SJSA1 (cell line): ENCODE data around the gene HOXB13. TPM values are rescaled to one million over a fixed set of nuclear protein-coding genes. Genes with fewer than 3 reads are reported as not detected.

ENCODE experiments used
- DNase-seq, 2 experiments: peaks; one replicate each; pipeline ENCODE4 v3.0.0-alpha.2; 2015 to 2020; ENCODE audit warnings: low spot score in 2 of 2, low read depth in 1 of 2
- H3K27ac ChIP-seq: fragments of 250-450 bp; sonication (Bioruptor Pico); 2 replicates; pipeline ENCODE4 v1.5.1; 2020; ENCODE audit warnings: mild to moderate bottlenecking, moderate library complexity
- H3K27me3 ChIP-seq: fragments of 250-450 bp; sonication (Bioruptor Pico); replicated peaks from 2 replicates; pipeline ENCODE4 v1.5.1; 2020; ENCODE audit warnings: mild to moderate bottlenecking, moderate library complexity
- H3K36me3 ChIP-seq: fragments of 250-450 bp; sonication (Bioruptor Pico); 2 replicates; pipeline ENCODE4 v1.5.1; 2020; ENCODE audit warnings: mild to moderate bottlenecking
- H3K4me1 ChIP-seq: fragments of 250-450 bp; sonication (Bioruptor Pico); replicated peaks from 2 replicates; pipeline ENCODE4 v1.6.1; 2021; ENCODE audit warnings: mild to moderate bottlenecking
- H3K4me3 ChIP-seq: fragments of 250-450 bp; sonication (Bioruptor Pico); 2 replicates; pipeline ENCODE4 v1.5.1; 2020; ENCODE audit warnings: mild to moderate bottlenecking
- H3K9me3 ChIP-seq: fragments of 250-450 bp; sonication (Bioruptor Pico); replicated peaks from 2 replicates; pipeline ENCODE4 v1.5.1; 2020; ENCODE audit warnings: mild to moderate bottlenecking
- total RNA-seq: library from RNA; depleted of rRNA; stranded (reverse); fragments of >200 nt; shearing (Covaris generic); gene quantifications from 2 replicates; pipeline ENCODE4 v1.2.3, GENCODE V29; 2014

HOXB13 gene
- total RNA-seq, 1 experiment from 2014 or later = not detected

DNA sequence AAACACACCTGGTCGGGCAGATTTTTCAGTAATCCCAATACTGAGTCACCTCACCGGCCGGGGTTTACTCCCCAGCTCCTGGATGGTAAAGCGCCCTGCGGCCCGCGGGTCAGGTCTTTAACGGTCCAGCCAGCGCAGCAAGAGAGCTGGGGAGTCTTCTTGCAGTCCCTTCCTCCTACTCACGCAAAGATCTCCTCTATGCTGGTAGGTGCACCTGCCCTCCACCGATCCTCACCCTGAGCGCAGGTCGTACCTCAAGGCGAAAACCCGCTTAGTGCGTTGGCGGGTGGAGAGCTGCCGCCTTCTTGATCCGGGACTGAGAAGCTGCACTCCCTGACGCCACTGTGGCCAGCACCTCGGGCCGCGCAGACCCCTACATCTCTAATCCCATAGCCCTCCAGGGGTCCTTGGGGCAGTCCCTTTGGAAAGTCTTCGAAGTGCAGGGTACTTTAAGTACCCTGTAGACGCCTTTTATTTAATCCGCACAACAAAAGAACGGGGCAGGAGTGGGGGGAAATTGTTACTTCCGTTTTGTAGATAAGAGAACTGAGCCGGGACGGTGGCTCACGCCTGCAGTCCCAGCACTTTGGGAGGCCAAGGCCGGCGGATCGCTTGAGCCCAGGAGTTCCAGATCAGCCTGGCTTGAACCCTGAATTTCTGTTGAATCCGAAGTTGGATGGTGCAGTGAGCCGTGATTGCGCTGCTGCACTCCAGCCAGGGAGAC is 10.4 kb upstream of the HOXB13 start:
- no peak for DNase-seq
- H3K27me3 ChIP-seq = peaks cover 95% of the 10 kb centered on the region
- no peaks in the 10 kb centered on the region for H3K36me3 ChIP-seq
- no peak overlapping the region for H3K4me3 ChIP-seq
- no peaks in the 10 kb centered on the region for H3K9me3 ChIP-seq
- no peak overlapping the region for H3K27ac ChIP-seq
- H3K4me1 ChIP-seq = no peaks in the 10 kb centered on the region; the same call in 1 of the 2 replicates

DNA sequence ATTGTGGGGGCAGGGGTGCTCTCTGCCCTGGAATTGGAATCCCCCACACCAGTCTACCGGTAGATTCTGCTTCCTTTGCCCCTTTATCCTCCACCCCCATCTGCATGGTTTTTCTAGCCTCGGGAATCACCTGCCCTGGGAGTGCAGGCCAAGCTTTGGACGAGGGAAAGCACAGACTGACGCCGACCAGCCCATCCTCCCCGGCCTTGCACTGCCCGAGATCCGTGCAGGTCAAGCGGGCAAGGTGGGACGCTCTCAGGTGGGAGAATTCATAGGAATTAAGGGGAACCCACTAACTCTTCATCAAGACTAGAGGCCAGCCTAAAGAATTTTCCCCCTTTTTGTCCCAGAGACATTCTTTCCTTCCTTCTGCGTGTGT is 9.9 kb upstream of the HOXB13 start:
- no peak for DNase-seq
- H3K4me1 ChIP-seq = no peaks in the 10 kb centered on the region; the same call in 1 of the 2 replicates
- no peak overlapping the region for H3K4me3 ChIP-seq
- peaks cover 95% of the 10 kb centered on the region for H3K27me3 ChIP-seq
- H3K27ac ChIP-seq = no peak overlapping the region
- H3K36me3 ChIP-seq = no peaks in the 10 kb centered on the region
- H3K9me3 ChIP-seq = no peaks in the 10 kb centered on the region

DNA sequence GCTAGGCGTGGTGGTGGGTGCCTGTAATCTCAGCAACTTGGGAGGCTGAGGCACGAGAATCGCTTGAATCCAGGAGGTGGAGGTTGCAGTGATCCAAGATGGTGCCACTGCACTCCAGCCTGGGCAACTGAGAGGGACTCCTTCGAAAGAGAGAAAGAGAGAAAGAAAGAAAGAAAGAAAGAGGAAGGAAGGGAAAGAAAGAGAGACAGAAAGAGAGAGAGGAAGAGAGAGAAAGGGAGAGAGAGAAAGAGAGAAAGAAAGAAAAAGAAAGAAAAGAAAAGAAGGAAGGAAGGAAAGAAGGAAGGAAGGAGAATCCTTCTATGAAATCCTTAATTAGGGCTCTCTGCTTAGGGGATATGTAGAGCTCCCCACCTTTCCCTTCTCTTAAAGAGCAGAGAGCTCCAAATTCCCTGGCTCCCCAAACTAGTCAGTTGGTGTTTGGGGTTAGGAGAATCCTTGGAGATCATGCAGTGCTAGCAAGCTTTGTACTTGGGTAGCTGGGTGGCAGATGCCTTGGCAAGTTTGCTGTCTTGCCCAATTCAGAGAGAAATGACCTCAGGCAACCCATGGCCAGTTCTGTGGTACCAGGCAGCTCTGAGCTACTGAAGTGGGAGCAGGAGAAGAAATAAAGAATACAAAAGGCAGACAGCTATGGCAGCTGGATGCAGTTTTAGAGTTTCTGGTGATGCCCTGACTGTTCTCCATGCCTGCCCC is 8.9 kb upstream of the HOXB13 start:
- Histone ChIP-seq H3K4me3 (no peak overlapping the region), H3K36me3 (no peaks in the 10 kb centered on the region), H3K9me3 (no peaks in the 10 kb centered on the region), H3K4me1 (no peaks in the 10 kb centered on the region; the same call in 1 of the 2 replicates), H3K27ac (no peak overlapping the region), H3K27me3 (peaks cover 98% of the 10 kb centered on the region)
- DNase-seq = no peak

DNA sequence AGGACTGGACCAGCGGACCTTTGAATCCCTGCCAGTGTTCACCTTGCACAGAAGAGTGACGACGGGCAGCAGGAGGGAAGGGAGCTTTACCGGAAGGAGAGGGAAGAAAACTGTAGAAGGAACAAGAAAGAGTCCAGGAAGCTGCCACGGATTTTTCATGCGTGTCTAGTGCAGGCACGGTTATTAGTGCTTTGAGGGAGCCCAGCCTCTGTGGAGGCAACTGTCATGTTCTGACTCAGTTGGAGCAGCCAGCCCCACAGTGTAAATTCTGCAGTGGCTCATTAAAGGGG is 6.5 kb upstream of the HOXB13 start:
- Histone ChIP-seq H3K36me3 (no peaks in the 10 kb centered on the region), H3K4me3 (no peak overlapping the region), H3K27me3 (peaks cover 94% of the 10 kb centered on the region), H3K9me3 (no peaks in the 10 kb centered on the region), H3K4me1 (no peaks in the 10 kb centered on the region; the same call in 1 of the 2 replicates), H3K27ac (no peak overlapping the region)
- no peak for DNase-seq

DNA sequence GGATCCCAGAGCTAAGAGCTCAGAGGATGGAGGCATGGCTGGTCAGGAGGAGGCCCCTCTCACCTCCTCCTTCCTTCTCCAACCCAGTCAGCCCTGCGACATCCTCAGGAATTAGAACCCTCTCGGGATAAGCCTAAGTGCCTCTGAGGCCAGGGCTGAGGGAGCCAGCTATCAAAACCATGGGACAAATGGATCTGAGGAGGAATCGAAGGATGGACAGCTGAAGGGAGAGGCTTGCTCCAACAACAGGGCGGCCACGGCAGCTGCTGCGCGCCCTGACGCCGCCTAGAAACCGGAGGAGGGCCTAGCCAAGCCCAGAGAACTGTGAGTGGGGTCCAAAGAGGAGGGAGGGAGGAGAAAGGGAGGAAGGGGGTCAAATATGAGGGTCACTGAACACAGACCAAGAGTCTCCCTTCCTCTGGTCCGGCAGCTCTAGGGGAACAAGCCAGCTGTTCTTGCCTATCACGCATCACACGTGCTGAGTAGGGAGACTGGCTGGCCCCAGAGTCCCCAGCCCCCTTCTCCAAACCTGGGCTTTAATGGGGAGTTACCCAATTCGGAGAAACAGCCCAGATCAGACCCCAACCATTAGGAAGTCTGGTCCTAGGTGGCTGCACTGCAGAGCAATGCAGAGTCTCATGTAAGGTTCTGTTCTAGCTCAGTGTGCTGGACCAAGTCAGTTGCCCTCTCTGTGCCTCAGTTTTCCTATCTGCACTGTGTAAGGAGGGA is 5.9 kb upstream of the HOXB13 start:
- Histone ChIP-seq H3K4me3 (no peak overlapping the region), H3K27ac (no peak overlapping the region), H3K27me3 (peaks cover 94% of the 10 kb centered on the region), H3K9me3 (no peaks in the 10 kb centered on the region), H3K4me1 (no peaks in the 10 kb centered on the region; the same call in 1 of the 2 replicates), H3K36me3 (no peaks in the 10 kb centered on the region)
- no peak for DNase-seq

DNA sequence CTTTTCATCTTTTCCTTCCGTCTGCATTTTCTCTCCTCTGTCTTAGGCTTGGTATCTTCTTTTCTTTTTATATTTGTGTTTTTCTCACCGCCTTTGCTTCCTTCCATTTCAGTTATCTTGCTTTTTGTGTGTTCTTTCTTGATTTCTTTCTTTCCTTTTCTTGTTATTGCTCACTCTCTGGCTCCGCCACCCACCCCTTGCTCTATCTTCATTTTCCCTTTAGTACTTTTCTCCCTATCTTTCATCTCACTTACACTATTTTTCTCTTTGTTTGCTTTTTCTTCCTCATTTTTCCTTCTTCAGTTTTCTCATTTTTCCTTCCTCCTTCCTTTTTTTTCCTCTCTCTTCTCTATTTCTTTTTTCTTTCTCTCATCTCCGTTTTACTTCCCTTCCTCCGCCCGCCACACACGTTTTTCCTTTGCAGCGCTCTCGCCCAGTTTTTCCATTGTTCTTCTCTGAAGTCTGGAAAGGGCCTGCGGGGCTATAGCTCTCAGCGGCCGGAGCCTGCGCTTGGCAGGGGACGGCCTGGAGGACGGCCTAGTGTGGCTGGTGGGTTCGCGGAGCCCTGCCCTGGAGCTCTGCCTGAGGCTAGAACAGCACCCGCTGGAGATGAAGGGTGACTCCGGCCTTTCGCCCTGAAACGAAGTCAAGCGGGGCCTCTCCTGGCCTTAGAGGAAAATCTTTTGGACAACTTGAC is 5.2 kb upstream of the HOXB13 start:
- H3K27ac ChIP-seq = no peak overlapping the region
- no peak overlapping the region for H3K4me3 ChIP-seq
- no peaks in the 10 kb centered on the region for H3K9me3 ChIP-seq
- DNase-seq = no peak
- H3K4me1 ChIP-seq = peaks cover under 1% of the 10 kb centered on the region; the same call in 1 of the 2 replicates
- no peaks in the 10 kb centered on the region for H3K36me3 ChIP-seq
- H3K27me3 ChIP-seq = peaks cover 93% of the 10 kb centered on the region

DNA sequence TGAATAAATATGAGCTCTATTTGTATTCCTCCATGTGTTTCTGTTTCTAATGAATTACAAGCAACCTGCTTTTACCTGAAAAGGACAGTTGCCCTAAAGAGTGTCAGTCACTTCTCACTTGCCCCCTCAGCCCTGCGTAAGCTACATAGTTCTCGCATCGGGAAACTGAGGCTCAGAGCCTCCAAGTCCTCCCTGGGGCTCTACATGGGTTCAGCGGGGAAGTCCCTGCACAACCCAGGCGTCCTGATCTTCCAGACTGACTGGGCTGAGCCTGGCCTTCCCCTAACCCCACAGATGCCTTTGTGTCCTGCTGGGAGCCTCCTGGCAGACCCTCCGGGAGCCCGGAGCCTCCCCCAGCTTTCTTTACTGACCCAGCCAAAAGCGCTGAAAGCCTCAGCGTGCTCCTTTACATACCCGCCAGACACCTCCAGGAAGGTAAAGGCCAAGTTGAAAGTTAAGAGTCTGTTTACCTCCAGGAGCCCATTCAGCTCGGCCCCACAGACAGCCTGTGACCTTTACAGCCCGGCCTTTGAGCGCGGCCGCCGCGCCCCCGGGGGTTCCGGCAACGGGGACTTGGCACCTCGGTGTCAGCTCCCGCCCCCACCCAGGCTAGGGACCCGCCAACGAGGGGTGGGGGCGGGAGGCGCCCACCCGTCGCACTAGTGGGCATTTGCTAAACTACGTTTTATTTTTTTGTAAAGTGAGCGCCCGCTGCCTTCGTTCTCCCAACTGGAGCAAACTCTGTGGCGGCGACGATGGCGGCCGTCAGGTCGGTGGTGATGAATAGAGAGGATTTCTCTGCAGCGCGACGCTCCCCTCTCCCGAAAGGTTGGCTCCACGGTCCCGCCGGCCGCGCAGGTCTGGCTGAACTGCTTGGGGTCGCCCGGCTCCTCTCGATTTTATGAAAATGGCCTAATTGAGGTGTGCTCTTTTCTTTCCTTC is 4.4 kb upstream of the HOXB13 start:
- no peak for DNase-seq
- Histone ChIP-seq H3K27ac (no peak overlapping the region), H3K4me1 (peaks cover 9% of the 10 kb centered on the region), H3K36me3 (no peaks in the 10 kb centered on the region), H3K27me3 (peaks cover 93% of the 10 kb centered on the region), H3K9me3 (no peaks in the 10 kb centered on the region), H3K4me3 (no peak overlapping the region)

DNA sequence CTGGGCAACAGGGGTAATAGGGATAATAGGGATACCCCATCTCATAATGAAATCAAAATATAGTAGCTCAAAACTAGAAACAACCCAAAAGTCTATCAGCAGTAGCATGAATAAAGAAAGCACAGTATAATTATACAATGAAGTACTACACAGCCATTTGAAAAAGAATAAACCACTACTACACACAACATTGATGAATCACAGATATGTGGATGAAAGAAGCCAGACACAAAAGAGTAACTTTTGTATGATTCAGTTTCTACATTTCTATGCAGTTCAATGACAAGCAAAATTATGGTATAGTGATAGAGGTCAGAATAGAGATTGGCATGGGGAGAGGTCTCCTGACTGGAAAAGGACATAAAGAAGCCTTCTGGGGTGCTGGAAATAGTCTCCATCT is 2.8 kb upstream of the HOXB13 start:
- Histone ChIP-seq H3K9me3 (no peaks in the 10 kb centered on the region), H3K4me3 (no peak overlapping the region), H3K4me1 (peaks cover 9% of the 10 kb centered on the region), H3K36me3 (no peaks in the 10 kb centered on the region), H3K27ac (no peak overlapping the region), H3K27me3 (peaks cover 95% of the 10 kb centered on the region)
- no peak for DNase-seq

DNA sequence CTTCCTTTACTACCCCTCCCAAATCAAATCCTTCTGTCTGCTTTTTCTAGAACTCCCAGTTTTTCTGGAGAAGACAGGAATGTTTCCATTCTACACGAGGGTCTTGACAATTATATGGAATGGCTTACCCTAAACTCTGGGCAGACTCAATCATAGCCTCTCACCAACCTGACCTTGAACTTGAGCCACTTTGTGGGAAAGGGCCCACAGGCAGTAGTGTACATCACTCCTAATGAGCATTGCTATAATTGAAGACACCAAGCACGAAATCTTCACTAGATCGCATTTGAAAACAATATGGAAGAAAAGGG is 1.6 kb upstream of the HOXB13 start:
- peaks cover 9% of the 10 kb centered on the region for H3K4me1 ChIP-seq
- no peak for DNase-seq
- H3K27me3 ChIP-seq = peaks cover 95% of the 10 kb centered on the region
- no peaks in the 10 kb centered on the region for H3K36me3 ChIP-seq
- H3K27ac ChIP-seq = no peak overlapping the region
- H3K9me3 ChIP-seq = no peaks in the 10 kb centered on the region
- no peak overlapping the region for H3K4me3 ChIP-seq

DNA sequence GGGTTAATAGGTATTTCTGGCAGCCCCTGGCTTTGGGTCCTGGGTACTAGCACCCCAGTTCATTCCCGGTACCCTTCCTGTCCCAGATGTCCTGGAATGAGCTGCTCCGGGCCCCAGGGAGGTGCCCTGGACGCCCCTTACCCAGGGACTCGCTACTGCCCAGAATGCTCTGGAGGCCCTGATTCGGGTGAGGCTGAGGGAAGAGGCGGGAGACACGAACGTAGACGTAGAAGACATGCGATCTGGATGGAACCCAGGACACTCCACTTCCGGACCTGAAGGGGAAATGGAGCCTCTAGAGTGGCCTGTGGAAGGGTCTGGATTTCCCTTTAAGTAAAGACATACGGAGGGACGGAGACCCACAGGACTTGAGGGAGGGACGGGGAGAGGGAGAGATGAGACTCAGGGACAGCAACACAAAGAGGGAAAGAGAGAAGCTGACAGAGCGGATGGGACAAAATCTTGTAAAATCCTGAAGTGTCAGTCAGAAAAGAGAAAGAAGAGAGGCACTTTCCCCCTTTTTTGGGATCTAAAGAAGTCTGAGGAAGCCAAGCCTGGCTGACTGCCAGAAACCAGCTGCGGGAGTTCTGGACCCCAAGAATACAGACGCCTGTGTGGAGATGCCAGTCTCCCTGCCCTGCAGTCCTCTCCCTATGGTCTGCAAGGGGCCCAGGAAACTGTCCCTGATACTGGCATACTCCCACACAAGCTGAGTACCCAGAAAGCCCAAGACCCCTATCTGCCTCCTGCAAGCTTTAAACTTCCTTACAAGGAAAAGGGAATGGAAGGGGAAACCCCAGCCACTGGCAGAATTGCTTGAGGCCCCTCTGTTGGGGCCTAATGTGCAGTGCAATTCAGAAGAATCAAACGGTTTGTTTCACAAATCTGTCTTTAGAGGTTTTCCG is 1.0 kb upstream of the HOXB13 start:
- Histone ChIP-seq H3K27ac (no peak overlapping the region), H3K27me3 (peaks cover 95% of the 10 kb centered on the region), H3K4me3 (no peak overlapping the region), H3K36me3 (no peaks in the 10 kb centered on the region), H3K9me3 (no peaks in the 10 kb centered on the region), H3K4me1 (peaks cover 9% of the 10 kb centered on the region)
- DNase-seq = no peak

DNA sequence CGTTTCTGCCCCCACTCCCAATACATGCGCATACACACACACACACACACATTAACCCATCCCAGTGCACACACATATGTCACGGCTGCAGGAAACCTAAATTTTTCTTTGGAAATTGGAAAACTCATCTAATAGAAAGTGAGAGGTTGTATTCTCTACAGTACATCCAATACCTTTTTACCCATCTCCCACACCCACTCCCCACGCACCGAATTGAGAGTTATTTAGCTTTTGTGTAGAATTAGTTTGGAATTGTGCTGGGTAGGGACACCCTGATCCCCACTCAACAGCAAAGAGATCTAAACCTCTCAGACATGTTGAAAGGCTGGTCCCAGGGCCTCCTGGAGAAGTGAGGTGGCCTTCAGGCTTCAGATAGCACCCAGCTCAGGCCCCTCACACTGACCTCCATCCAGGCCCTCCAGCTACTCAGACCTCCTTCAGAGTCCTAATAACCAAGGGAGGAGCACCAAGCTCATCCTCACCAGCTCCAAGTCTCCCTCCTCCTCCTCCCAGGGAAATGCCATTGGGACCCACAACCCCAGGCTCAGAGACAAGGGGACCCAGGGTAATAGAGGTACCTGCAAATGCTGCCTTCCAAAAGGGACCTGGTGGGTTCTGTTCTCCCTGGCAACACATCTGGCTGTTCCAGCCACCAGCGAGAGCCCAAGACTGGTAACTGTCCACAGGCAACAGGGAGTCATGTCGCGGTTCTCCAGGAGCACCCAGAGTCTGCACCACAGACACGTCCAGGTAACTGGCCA is 955 bp downstream of the HOXB13 start:
- no peaks in the 10 kb centered on the region for H3K36me3 ChIP-seq
- H3K4me3 ChIP-seq = no peak overlapping the region
- peaks cover 95% of the 10 kb centered on the region for H3K27me3 ChIP-seq
- no peaks in the 10 kb centered on the region for H3K9me3 ChIP-seq
- H3K4me1 ChIP-seq = peaks cover 9% of the 10 kb centered on the region
- no peak overlapping the region for H3K27ac ChIP-seq
- DNase-seq = no peak

DNA sequence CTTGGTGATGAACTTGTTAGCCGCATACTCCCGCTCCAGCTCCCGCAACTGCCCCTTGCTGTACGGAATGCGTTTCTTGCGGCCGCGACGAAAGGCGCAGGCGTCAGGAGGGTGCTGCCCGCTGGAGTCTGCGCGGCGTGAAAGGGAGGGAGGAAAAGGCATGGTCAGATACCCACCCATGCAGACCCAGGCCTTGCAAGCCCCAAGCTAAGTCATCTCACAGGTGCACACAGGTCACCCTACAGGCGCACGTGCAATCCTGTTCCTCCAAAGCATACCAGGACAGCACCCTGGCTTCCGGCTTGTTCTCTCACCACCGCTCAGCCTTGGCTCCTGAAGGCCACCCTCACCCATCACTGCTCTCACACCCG is 1.6 kb downstream of the HOXB13 start:
- DNase-seq = no peak
- H3K4me3 ChIP-seq = no peak overlapping the region
- H3K4me1 ChIP-seq = peaks cover 9% of the 10 kb centered on the region
- H3K27me3 ChIP-seq = peaks cover 95% of the 10 kb centered on the region
- no peak overlapping the region for H3K27ac ChIP-seq
- H3K9me3 ChIP-seq = no peaks in the 10 kb centered on the region
- H3K36me3 ChIP-seq = no peaks in the 10 kb centered on the region
